Measurements from ENCODE around the gene GTF3C2.

Gene GTF3C2

GRCh38 chr2:27390822-27391679 is 34.5 kb upstream of the GTF3C2 start:
- Histone ChIP-seq H2BK12ac (ENCODE audit: low read length) (no peak overlapping the region), H3K4me3 (ENCODE audit: low read length in 2 of 2) (no peak overlapping the region), H2AK5ac (ENCODE audit: low read depth, low read length) (no peak overlapping the region), H3K14ac (ENCODE audit: low read length) (no peak overlapping the region), H3K4ac (ENCODE audit: low read length) (no peak overlapping the region), H2BK15ac (ENCODE audit: low read length) (no peak overlapping the region), H2AFZ (ENCODE audit: low read length) (no peak overlapping the region), H3K79me1 (ENCODE audit: low read depth, low read length) (peaks cover 6% of the 10 kb centered on the region), H2BK120ac (ENCODE audit: low read depth, low read length) (no peak overlapping the region), H3K27me3 (ENCODE audit: control insufficient read depth in 3 of 3, insufficient read depth in 3 of 3, low read depth in 1 of 3, low read length in 3 of 3) (no peaks in the 10 kb centered on the region), H3K9me3 (replicated peaks in 1 of 2; ENCODE audit: control insufficient read depth in 2 of 2, insufficient read depth in 1 of 2, low read depth in 1 of 2, low read length in 2 of 2) (peaks cover 0 to 3% of the 10 kb centered on the region in 2 donors), H3K9ac (ENCODE audit: low read depth, low read length, poor library complexity) (no peak overlapping the region), H3K4me2 (ENCODE audit: insufficient read depth, low read length, poor library complexity, severe bottlenecking) (no peak overlapping the region), H4K8ac (ENCODE audit: low read depth, low read length) (no peak overlapping the region), H3K4me1 (ENCODE audit: control insufficient read depth in 2 of 2, insufficient read depth in 1 of 2, low read depth in 1 of 2, low read length in 2 of 2) (no peaks in the 10 kb centered on the region), H4K91ac (ENCODE audit: low read depth, low read length, poor library complexity) (no peak overlapping the region), H3K18ac (ENCODE audit: low read length) (no peak overlapping the region), H2BK5ac (ENCODE audit: low read length) (no peak overlapping the region), H3K23ac (ENCODE audit: low read depth, low read length, poor library complexity) (no peak overlapping the region), H3K27ac (replicated peaks; ENCODE audit: low read length) (no peak overlapping the region), H3K36me3 (replicated peaks in 1 of 2; ENCODE audit: control insufficient read depth in 2 of 2, insufficient read depth in 2 of 2, low read length in 2 of 2) (peaks cover 14 to 39% of the 10 kb centered on the region in 2 donors)
- WGBS, 2 donors (ENCODE audit: extremely low coverage in 2 of 2, insufficient read length in 2 of 2, insufficient replicate concordance in 1 of 2) = no CpG with 5 or more reads among the region's 9 CpGs
- no peak for DNase-seq (ENCODE audit: low spot score)

DNA sequence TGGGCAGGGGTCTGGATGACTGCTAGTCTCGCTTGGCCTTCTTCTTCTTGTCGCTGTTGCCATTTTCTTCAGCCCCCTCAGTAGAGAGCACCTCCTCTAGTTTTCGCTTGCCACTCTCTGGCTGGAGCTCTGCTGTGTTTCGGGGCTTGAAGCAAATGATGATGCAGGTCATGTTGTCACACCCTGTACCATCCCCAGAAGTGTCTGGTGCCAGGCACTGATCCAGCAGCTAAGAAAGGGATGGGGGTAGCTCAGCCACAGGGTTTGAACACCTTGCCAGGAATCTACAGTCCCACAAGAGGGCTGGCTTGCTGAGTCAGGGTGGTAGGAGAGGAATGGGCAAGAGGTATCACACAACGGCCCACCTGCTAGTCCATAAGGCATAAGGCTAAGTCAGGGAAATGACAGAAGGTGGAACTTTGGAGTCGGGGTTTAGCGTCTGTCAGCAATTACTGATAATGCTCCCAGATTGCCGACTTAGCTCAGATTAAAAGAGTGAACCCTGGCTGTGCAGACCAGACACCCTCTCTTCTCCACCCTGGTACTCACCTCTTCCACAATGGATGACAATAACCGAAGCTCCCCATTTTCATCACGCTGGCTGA is 25.1 kb upstream of the GTF3C2 start:
- Histone ChIP-seq H3K36me3 (replicated peaks in 1 of 2; ENCODE audit: control insufficient read depth in 2 of 2, insufficient read depth in 2 of 2, low read length in 2 of 2) (peaks cover 55 to 81% of the 10 kb centered on the region in 2 donors), H2BK5ac (ENCODE audit: low read length) (peak overlapping the region; percentile 44), H3K14ac (ENCODE audit: low read length) (no peak overlapping the region), H3K27ac (replicated peaks; ENCODE audit: low read length) (peak overlapping the region; percentile 89), H3K4me1 (ENCODE audit: control insufficient read depth in 2 of 2, insufficient read depth in 1 of 2, low read depth in 1 of 2, low read length in 2 of 2) (peaks cover 6 to 11% of the 10 kb centered on the region in 2 donors), H3K27me3 (ENCODE audit: control insufficient read depth in 3 of 3, insufficient read depth in 3 of 3, low read depth in 1 of 3, low read length in 3 of 3) (no peaks in the 10 kb centered on the region), H3K4me2 (ENCODE audit: insufficient read depth, low read length, poor library complexity, severe bottlenecking) (no peak overlapping the region), H4K91ac (ENCODE audit: low read depth, low read length, poor library complexity) (peak overlapping the region; percentile 85), H3K4ac (ENCODE audit: low read length) (no peak overlapping the region), H3K79me1 (ENCODE audit: low read depth, low read length) (peaks cover 7% of the 10 kb centered on the region), H2AFZ (ENCODE audit: low read length) (no peak overlapping the region), H3K18ac (ENCODE audit: low read length) (no peak overlapping the region), H4K8ac (ENCODE audit: low read depth, low read length) (no peak overlapping the region), H3K4me3 (ENCODE audit: low read length in 2 of 2) (peak overlapping the region in 1 of 2 donors; percentile 17), H3K9me3 (replicated peaks in 1 of 2; ENCODE audit: control insufficient read depth in 2 of 2, insufficient read depth in 1 of 2, low read depth in 1 of 2, low read length in 2 of 2) (no peaks in the 10 kb centered on the region), H2BK120ac (ENCODE audit: low read depth, low read length) (no peak overlapping the region), H2BK12ac (ENCODE audit: low read length) (no peak overlapping the region), H3K23ac (ENCODE audit: low read depth, low read length, poor library complexity) (peak overlapping the region; percentile 43), H2AK5ac (ENCODE audit: low read depth, low read length) (peak overlapping the region; percentile 73), H2BK15ac (ENCODE audit: low read length) (peak overlapping the region; percentile 12), H3K9ac (ENCODE audit: low read depth, low read length, poor library complexity) (no peak overlapping the region)
- WGBS, 2 donors (ENCODE audit: extremely low coverage in 2 of 2, insufficient read length in 2 of 2, insufficient replicate concordance in 1 of 2) = no CpG with 5 or more reads among the region's 10 CpGs
- DNase-seq (ENCODE audit: low spot score) = no peak

- no peaks in the 10 kb centered on the region for H3K9me3 ChIP-seq (replicated peaks in 1 of 2; ENCODE audit: control insufficient read depth in 2 of 2, insufficient read depth in 1 of 2, low read depth in 1 of 2, low read length in 2 of 2)
- H3K9ac ChIP-seq (ENCODE audit: low read depth, low read length, poor library complexity) = peak within 1 kb of the TSS; percentile 89
- H2AK5ac ChIP-seq (ENCODE audit: low read depth, low read length) = peak within 1 kb of the TSS; percentile 73
- no peak within 1 kb of the TSS for H2BK12ac ChIP-seq (ENCODE audit: low read length)
- peak within 1 kb of the TSS; percentile 87 for H3K23ac ChIP-seq (ENCODE audit: low read depth, low read length, poor library complexity)
- H3K4me2 ChIP-seq (ENCODE audit: insufficient read depth, low read length, poor library complexity, severe bottlenecking) = peak within 1 kb of the TSS; percentile 77
- H4K8ac ChIP-seq (ENCODE audit: low read depth, low read length) = peak within 1 kb of the TSS; percentile 53
- peaks cover 9% of the 10 kb centered on the region for H3K79me1 ChIP-seq (ENCODE audit: low read depth, low read length)
- H3K4ac ChIP-seq (ENCODE audit: low read length) = no peak within 1 kb of the TSS
- peak within 1 kb of the TSS; percentile 86 for H2AFZ ChIP-seq (ENCODE audit: low read length)
- peak within 1 kb of the TSS; percentile 4 for H2BK120ac ChIP-seq (ENCODE audit: low read depth, low read length)
- peaks cover 60 to 83% of the 10 kb centered on the region in 2 donors for H3K36me3 ChIP-seq (replicated peaks in 1 of 2; ENCODE audit: control insufficient read depth in 2 of 2, insufficient read depth in 2 of 2, low read length in 2 of 2)
- H3K27ac ChIP-seq (replicated peaks; ENCODE audit: low read length) = peak within 1 kb of the TSS; percentile 89
- peak within 1 kb of the TSS; percentile 12 for H2BK15ac ChIP-seq (ENCODE audit: low read length)
- H4K91ac ChIP-seq (ENCODE audit: low read depth, low read length, poor library complexity) = peak within 1 kb of the TSS; percentile 85
- peak within 1 kb of the TSS; percentile 79 for H3K14ac ChIP-seq (ENCODE audit: low read length)
- peak; percentile 93 for DNase-seq (ENCODE audit: low spot score)
- H3K4me1 ChIP-seq (ENCODE audit: control insufficient read depth in 2 of 2, insufficient read depth in 1 of 2, low read depth in 1 of 2, low read length in 2 of 2) = peaks cover 6 to 11% of the 10 kb centered on the region in 2 donors
- H2BK5ac ChIP-seq (ENCODE audit: low read length) = peak within 1 kb of the TSS; percentile 44
- peak within 1 kb of the TSS; percentile 89 for H3K18ac ChIP-seq (ENCODE audit: low read length)
- H3K27me3 ChIP-seq (ENCODE audit: control insufficient read depth in 3 of 3, insufficient read depth in 3 of 3, low read depth in 1 of 3, low read length in 3 of 3) = no peaks in the 10 kb centered on the region
- H3K4me3 ChIP-seq (ENCODE audit: low read length in 2 of 2) = peak within 1 kb of the TSS; percentile 67 to 93
- no CpG with 5 or more reads among the region's 67 CpGs for WGBS, 2 donors (ENCODE audit: extremely low coverage in 2 of 2, insufficient read length in 2 of 2, insufficient replicate concordance in 1 of 2)
Measured at GRCh38 chr2:27380626-27381545, 24.3 kb upstream of the GTF3C2 start, which contains the start of gene ZNF513. TSS of gene ZNF513 (minus strand) at chr2:27380734. CDS start at chr2:27380526, 208 bp downstream.

All from neuronal stem cell (in vitro differentiated cells).